Right kidney (tissue), 9 donors: ENCODE data around the gene FRMD5.
"Not testable (repeated sequence)": the region's sequence is repeated elsewhere in the genome, so short reads cannot be mapped to it uniquely, and the experiment has no call there.

ENCODE experiments used
- DNase-seq: peaks from one replicate; pipeline ENCODE4 v3.0.0-alpha.2; 2016
- long read RNA-seq, 8 donors: transcript quantifications; one replicate each; lab custom pipeline, GENCODE V29; 2026

FRMD5 gene
- long read RNA-seq, donor 1: 0 reads
- long read RNA-seq, donor 2: 0 reads
- long read RNA-seq, donor 3: 0 reads
- long read RNA-seq, donor 4: 0 reads
- long read RNA-seq, donor 5: 0 reads
- long read RNA-seq, donor 6: 0 reads
- long read RNA-seq, donor 7: 0 reads
- long read RNA-seq, donor 8: 0 reads

- DNase-seq: peak; percentile 92
These were observed at the start of gene FRMD5 for GRCh38 chr15:44195151-44195740. FRMD5 (minus strand) TSS chr15:44195271.

GRCh38 chr15:44243829-44244228, 48.8 kb upstream of the FRMD5 start:
- DNase-seq: no peak

- DNase-seq: no peak
These were observed 48.1 kb upstream of the FRMD5 start for GRCh38 chr15:44243141-44243540.

GRCh38 chr15:44231842-44232241, 36.8 kb upstream of the FRMD5 start:
- DNase-seq: no peak

GRCh38 chr15:44229301-44229700, 34.2 kb upstream of the FRMD5 start:
- not testable (repeated sequence) for DNase-seq

- DNase-seq: no peak
These were observed 32.5 kb upstream of the FRMD5 start for GRCh38 chr15:44227584-44227983.

- not testable (repeated sequence) for DNase-seq
These were observed 31.9 kb upstream of the FRMD5 start for GRCh38 chr15:44227001-44227400.

- DNase-seq: no peak
These were observed 27.4 kb upstream of the FRMD5 start for GRCh38 chr15:44222478-44222877.

- no peak for DNase-seq
These were observed 24.0 kb upstream of the FRMD5 start for GRCh38 chr15:44219073-44219472.

GRCh38 chr15:44216958-44217357, 21.9 kb upstream of the FRMD5 start:
- no peak for DNase-seq

GRCh38 chr15:44215594-44215993, 20.5 kb upstream of the FRMD5 start:
- no peak for DNase-seq

GRCh38 chr15:44208956-44209355, 13.9 kb upstream of the FRMD5 start:
- no peak for DNase-seq

GRCh38 chr15:44207643-44208042, 12.6 kb upstream of the FRMD5 start:
- DNase-seq: no peak

GRCh38 chr15:44199393-44199792, 4.3 kb upstream of the FRMD5 start:
- no peak for DNase-seq

- DNase-seq: peak; percentile 69
These were observed 534 bp downstream of the FRMD5 start for GRCh38 chr15:44194323-44195150.

- DNase-seq: peak; percentile 39
These were observed 1.3 kb downstream of the FRMD5 start for GRCh38 chr15:44193651-44194322.

- no peak for DNase-seq
These were observed 6.3 kb downstream of the FRMD5 start for GRCh38 chr15:44188795-44189194.

GRCh38 chr15:44186705-44187104, 8.4 kb downstream of the FRMD5 start:
- no peak for DNase-seq

- DNase-seq: no peak
These were observed 11.7 kb downstream of the FRMD5 start for GRCh38 chr15:44183363-44183762.

- DNase-seq: no peak
These were observed 13.7 kb downstream of the FRMD5 start for GRCh38 chr15:44181410-44181809.

GRCh38 chr15:44177139-44177538, 17.9 kb downstream of the FRMD5 start:
- DNase-seq: no peak

GRCh38 chr15:44173813-44174212, 21.3 kb downstream of the FRMD5 start:
- DNase-seq: no peak

GRCh38 chr15:44163370-44163769, 31.7 kb downstream of the FRMD5 start:
- DNase-seq: no peak
